Pancreas (tissue), 10 donors: ENCODE results near the gene AFF4. TPM values are rescaled to one million over a fixed set of nuclear protein-coding genes. Genes with fewer than 3 reads are reported as not detected.
A peak's percentile ranks its signal among the peaks of the same experiment; 100 is the strongest.

ENCODE experiments used
- ATAC-seq, 4 donors: fragments of 200-7000 bp; cut with Tn5 transposase; one replicate each; pipeline versions ENCODE4 v1.8.0 to v1.9.1; 2020; ENCODE audit warnings: mild to moderate bottlenecking in 4 of 4, moderate library complexity in 4 of 4
- DNase-seq, 6 donors: peaks; one replicate each; pipeline ENCODE4 v3.0.0-alpha.2; 2020
- FAIRE-seq: peaks from 2 replicates; lab custom pipeline; 2012; peaks lifted over from hg19 to GRCh38; lab: Jason Lieb, UNC
- H3K27ac ChIP-seq, 4 donors: fragments of 200-600 bp; sonication (generic); 1 replicate in 3 of 4; 2 replicates in 1 of 4; pipeline versions ENCODE4 v1.5.0 to v1.8.0; 2020
- H3K27me3 ChIP-seq, 4 donors: fragments of 200-600 bp; one replicate each; pipeline ENCODE4 v1.8.0; 2021
- H3K36me3 ChIP-seq, 3 donors: fragments of 200-600 bp; sonication (generic) in 1 of 3; one replicate each; pipeline versions ENCODE4 v1.5.0 to v1.8.0; 2020 to 2021
- H3K4me1 ChIP-seq, 3 donors: fragments of 200-600 bp; one replicate each; pipeline ENCODE4 v1.8.0; 2021
- H3K4me3 ChIP-seq, 4 donors: fragments of 200-600 bp; sonication (generic) in 2 of 4; one replicate each; pipeline versions ENCODE4 v1.5.0 to v1.8.0; 2020 to 2021
- H3K9me3 ChIP-seq, 4 donors: fragments of 200-600 bp; one replicate each; pipeline ENCODE4 v1.8.0; 2021
- WGBS, 2 donors: extraction: QIAGEN DNeasy Blood & Tissue Kit; methylation state at CpG; one replicate each; pipeline ENCODE4 v1.1.7; 2013; 5-methylcytosine and 5-hydroxymethylcytosine counted together
- intact Hi-C, 3 donors: fragments of 100-400 bp; cut with DNase I; formaldehyde crosslinking; loops; one replicate each; pipeline versions ENCODE4 v1.11.1 to v1.14.2; 2022
- polyA plus RNA-seq, 2 donors: library from polyadenylated mRNA; stranded (reverse); fragments of 200-250 nt; gene quantifications; one replicate each; pipeline ENCODE4 v1.2.3, GENCODE V29; 2013
- total RNA-seq, 6 donors: library from RNA; stranded (reverse); fragmentation: NEBNext Ultra II Directional in 4 of 6; extraction: Animal tissue kit (Norgen Biotek cat#: 25700) in 4 of 6; gene quantifications; one replicate each; pipeline versions ENCODE4 v1.2.1 to v1.2.4, GENCODE V29; 2021 to 2023
- TF ChIP-seq, protein P1 (sequence below), 4 donors: fragments of 200-600 bp; sonication (generic) in 3 of 4; IDR thresholded peaks; one replicate each; pipeline versions ENCODE4 v1.5.0 to v1.8.0; 2021; ENCODE audit warnings: antibody characterized with exemption in 4 of 4
- donor health status: healthy with polysubstance abuse.
- donor health status: DM: no; HTN: no; CAD: no; lungs with moderate emphysema.
- donor health status: DM: no; HTN: no; CAD: no.
- donor health status: control.
- donor health status: control.
- donor health status: Bipolar disorder and iron deficiency.
- donor health status: DM: yes; HTN: yes; CAD: no.
- donor health status: DM: no; HTN: no; CAD: no.
- donor health status: DM: no; HTN: no; CAD: no.
- donor health status: DM: yes; HTN: yes; CAD: no.

The AFF4 gene
- total and polyA plus RNA-seq, 8 donors = 6.7 to 40.2 (median 27.2) TPM

DNA sequence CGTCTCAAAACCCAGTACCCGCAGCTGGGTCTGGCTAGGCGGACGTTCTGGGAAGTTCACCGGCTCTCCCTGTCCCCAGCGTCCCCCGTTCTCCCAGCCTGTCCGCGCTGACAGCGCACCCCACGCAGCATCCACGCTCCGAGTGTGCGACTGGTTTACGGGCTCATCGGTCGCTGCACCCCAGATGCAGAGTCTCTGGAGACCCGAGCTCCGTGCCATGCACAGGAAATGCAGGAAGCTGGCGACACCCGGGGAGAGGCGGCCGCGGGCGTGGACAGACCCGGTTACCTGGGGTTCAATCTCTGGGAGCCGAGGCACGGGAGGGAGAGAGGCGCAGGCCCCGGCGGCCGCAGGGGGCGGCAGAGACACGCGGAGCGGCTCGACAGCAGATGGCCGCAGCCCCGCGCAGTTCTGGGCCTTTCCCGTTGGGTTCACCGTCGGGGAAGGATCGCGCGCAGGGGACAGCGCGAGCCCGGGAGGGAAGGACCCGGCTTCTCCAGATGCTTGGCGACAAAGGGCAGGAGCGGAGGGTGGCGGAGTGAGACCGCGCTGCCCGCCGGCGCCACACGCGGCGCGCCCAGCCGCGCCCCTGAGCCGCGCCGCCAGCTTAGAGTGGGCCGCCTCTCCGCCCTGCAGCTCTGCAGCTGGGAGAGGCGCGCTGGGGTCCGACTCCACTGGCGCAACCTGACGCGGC, 133.5 kb downstream of the AFF4 start:
- intact Hi-C loops = loop anchor here in 1 of 3 donors (10.0 kb wide), 2 partner anchors 55 to 305 kb away; no protein-coding TSS in a partner anchor
- FAIRE-seq = no peak
- H3K9me3 ChIP-seq = no peaks in the 10 kb centered on the region
- peak overlapping the region; percentile 47 to 88 (median 68) for H3K4me3 ChIP-seq
- peak; percentile 85 to 94 (median 90) for ATAC-seq
- TF ChIP-seq, protein P1, sequence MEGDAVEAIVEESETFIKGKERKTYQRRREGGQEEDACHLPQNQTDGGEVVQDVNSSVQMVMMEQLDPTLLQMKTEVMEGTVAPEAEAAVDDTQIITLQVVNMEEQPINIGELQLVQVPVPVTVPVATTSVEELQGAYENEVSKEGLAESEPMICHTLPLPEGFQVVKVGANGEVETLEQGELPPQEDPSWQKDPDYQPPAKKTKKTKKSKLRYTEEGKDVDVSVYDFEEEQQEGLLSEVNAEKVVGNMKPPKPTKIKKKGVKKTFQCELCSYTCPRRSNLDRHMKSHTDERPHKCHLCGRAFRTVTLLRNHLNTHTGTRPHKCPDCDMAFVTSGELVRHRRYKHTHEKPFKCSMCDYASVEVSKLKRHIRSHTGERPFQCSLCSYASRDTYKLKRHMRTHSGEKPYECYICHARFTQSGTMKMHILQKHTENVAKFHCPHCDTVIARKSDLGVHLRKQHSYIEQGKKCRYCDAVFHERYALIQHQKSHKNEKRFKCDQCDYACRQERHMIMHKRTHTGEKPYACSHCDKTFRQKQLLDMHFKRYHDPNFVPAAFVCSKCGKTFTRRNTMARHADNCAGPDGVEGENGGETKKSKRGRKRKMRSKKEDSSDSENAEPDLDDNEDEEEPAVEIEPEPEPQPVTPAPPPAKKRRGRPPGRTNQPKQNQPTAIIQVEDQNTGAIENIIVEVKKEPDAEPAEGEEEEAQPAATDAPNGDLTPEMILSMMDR (IDR thresholded peaks at IDR 0.05) = peak; percentile 77 to 88 (median 86)
- H3K36me3 ChIP-seq = peaks cover 0 to 5% (median 0%) of the 10 kb centered on the region in 3 donors
- WGBS, 2 donors = 1 to 2% methylated on average over 56 to 75 of the region's 75 CpGs
- H3K27me3 ChIP-seq = no peaks in the 10 kb centered on the region
- peak overlapping the region; percentile 87 to 98 (median 94) for H3K27ac ChIP-seq
- peak; percentile 77 to 93 (median 85) for DNase-seq
- H3K4me1 ChIP-seq = no peaks in the 10 kb centered on the region

DNA sequence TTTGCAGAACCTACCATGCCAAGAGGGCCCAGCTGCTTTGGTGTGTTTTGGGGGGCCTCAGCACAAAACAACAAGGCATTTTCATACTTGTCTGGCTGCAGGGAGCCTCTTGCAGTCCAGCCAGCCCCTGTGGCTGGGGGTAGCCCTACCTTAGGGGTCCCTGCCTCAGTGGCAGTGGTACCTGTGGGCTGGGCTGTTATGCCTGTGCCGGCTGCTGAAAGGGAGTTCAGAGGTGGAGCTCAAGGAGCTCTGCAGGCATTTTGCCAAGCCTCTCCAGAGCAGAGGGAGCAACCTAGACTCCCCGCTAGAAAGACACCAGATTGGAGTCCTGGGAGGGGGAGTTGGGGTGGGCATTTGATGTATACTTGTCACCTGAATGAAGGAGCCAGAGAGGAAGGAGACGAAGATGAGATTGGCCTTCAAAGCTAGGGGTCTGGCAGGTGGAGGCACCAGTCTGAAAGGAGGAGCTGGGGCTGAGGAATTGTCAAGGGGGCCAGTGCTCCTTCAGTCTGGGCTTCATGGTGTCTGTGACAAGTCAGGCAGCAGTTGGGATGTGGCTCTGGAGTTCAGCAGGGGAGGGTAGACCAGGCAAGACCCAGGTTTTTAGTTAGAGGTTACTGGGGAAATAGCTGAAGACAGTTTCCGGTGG, 134.5 kb downstream of the AFF4 start:
- intact Hi-C loops = loop anchor here in 1 of 3 donors (10.0 kb wide), 2 partner anchors 56 to 304 kb away; no protein-coding TSS in a partner anchor
- H3K36me3 ChIP-seq = peaks cover 0 to 7% (median 0%) of the 10 kb centered on the region in 3 donors
- DNase-seq (peak in 2 of 6 donors; percentile 47 to 60), ATAC-seq (no peak), FAIRE-seq (no peak)
- no peaks in the 10 kb centered on the region for H3K27me3 ChIP-seq
- H3K9me3 ChIP-seq = no peaks in the 10 kb centered on the region
- H3K4me3 ChIP-seq = peak overlapping the region in 2 of 4 donors; percentile 86 to 88
- peak overlapping the region in 3 of 4 donors; percentile 87 to 98 (median 96) for H3K27ac ChIP-seq
- H3K4me1 ChIP-seq = no peaks in the 10 kb centered on the region
- WGBS, 2 donors = 41 to 47% methylated on average over 4 of the region's 4 CpGs
- TF ChIP-seq, protein P1 (IDR thresholded peaks at IDR 0.05) = no peak

DNA sequence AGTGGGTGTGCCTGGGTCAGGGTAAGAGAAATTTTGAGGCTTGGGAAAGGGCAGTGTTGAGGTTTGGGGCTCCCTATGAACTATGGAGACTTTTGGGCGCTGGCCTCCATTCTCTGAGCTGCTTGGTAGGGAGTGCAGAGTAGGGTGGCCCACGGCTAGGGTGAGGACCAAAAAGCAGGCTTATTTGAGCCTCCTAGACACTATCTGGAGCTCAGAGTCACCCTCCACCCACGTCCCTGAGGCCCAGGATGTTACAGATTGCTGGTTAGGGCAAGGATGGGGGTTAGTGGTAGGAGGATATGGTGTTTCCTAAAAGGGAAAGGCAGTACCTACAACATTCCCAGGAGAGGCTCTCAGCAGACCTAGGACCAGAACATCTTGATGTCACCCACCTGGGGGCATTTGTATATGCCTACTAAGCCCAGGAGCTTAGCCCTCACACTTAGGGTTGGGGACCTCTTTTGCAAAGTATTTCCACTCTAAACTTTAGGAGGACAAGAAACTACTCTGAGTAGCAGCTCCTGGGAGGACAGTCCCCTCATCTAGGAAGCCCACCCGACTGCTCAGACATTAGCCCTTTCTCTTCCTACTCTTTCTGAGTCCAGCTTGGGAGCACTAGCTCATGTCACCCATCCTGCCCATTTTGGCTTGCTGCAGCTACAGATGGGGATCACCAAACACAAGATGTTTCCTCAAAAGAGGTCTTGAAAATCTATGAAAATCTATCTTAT, 135.3 kb downstream of the AFF4 start:
- peaks cover 0 to 7% (median 0%) of the 10 kb centered on the region in 3 donors for H3K36me3 ChIP-seq
- no peak for ATAC-seq
- H3K4me1 ChIP-seq = no peaks in the 10 kb centered on the region
- intact Hi-C loops = loop anchor here in 1 of 3 donors (10.0 kb wide), 2 partner anchors 57 to 303 kb away; no protein-coding TSS in a partner anchor
- TF ChIP-seq, protein P1 (IDR thresholded peaks at IDR 0.05) = no peak
- DNase-seq = no peak
- FAIRE-seq = no peak
- no peak overlapping the region for H3K4me3 ChIP-seq
- no peak overlapping the region for H3K27ac ChIP-seq
- H3K27me3 ChIP-seq = no peaks in the 10 kb centered on the region
- 85 to 86% methylated on average over 4 of the region's 4 CpGs for WGBS, 2 donors
- no peaks in the 10 kb centered on the region for H3K9me3 ChIP-seq

DNA sequence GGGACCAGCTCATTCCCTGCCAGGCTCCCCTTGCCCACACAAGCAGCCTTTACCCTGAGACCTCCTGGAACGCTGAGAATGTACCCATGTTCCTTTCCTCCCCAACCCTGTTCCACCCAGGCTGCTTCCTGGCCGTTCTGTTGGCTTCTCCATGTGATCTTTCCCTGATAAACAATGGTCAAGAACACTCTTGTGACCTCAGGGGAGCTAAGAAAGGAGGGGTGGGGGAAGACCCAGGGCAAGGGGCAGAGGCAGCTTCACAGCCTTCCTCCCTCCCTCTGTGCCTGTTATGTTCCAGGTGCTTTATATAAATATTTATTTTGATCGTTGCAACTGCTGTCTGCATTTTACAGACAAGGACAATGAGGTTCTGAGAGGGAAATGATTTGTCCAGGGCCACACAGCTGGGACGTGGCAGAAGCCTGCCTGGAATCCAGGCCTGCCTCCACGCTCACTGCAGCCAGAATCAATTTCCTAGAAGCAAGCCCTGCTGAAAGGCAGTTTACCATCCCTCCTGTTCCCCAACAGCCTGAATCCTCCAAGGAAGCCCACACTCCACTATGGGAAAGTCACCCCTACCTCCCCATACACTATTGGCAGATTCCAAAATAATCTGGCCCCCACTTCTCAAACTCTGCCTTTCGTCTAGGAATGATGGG, 136.9 kb downstream of the AFF4 start:
- no peak overlapping the region for H3K4me3 ChIP-seq
- no peak for FAIRE-seq
- no peak for DNase-seq
- WGBS, 2 donors = 64% methylated on average over 6 of the region's 6 CpGs
- peaks cover 0 to 7% (median 0%) of the 10 kb centered on the region in 3 donors for H3K36me3 ChIP-seq
- no peak overlapping the region for H3K27ac ChIP-seq
- no peaks in the 10 kb centered on the region for H3K9me3 ChIP-seq
- H3K4me1 ChIP-seq = no peaks in the 10 kb centered on the region
- intact Hi-C loops = loop anchor here in 1 of 3 donors (10.0 kb wide), 2 partner anchors 58 to 302 kb away; no protein-coding TSS in a partner anchor
- no peak for ATAC-seq
- no peaks in the 10 kb centered on the region for H3K27me3 ChIP-seq
- TF ChIP-seq, protein P1 (IDR thresholded peaks at IDR 0.05) = no peak
